GM23338 (cell line): ENCODE measurements around the gene LYPLAL1. TPM values are rescaled to one million over a fixed set of nuclear protein-coding genes. Genes with fewer than 3 reads are reported as not detected.
"Not testable (repeated sequence)": the region's sequence is repeated elsewhere in the genome, so short reads cannot be mapped to it uniquely, and the experiment has no call there.

Source experiments
- ATAC-seq: fragments of 200-7000 bp; cut with Tn5 transposase; 3 replicates; pipeline ENCODE4 v1.9.1; 2020
- DNase-seq: peaks from one replicate; pipeline ENCODE4 v3.0.0-alpha.2; 2015; ENCODE audit warnings: low spot score
- H2AFZ ChIP-seq: fragments of 200-600 bp; sonication (generic); 2 replicates; pipeline ENCODE4 v1.8.0; 2016; ENCODE audit warnings: antibody characterized with exemption, mild to moderate bottlenecking, moderate library complexity
- H3F3A ChIP-seq: fragments of 200-600 bp; sonication (generic); replicated peaks from 2 replicates; pipeline ENCODE4 v1.8.0; 2017; ENCODE audit warnings: antibody characterized with exemption, mixed run types, low read depth
- H3K27ac ChIP-seq: fragments of 200-600 bp; sonication (generic); 2 replicates; pipeline ENCODE4 v1.6.1; 2016; ENCODE audit warnings: low read depth
- H3K27me3 ChIP-seq: fragments of 200-600 bp; sonication (generic); 2 replicates; pipeline ENCODE4 v1.8.0; 2016; ENCODE audit warnings: mild to moderate bottlenecking, mixed run types, moderate library complexity; ENCODE audit not compliant: insufficient read depth
- H3K36me3 ChIP-seq: fragments of 200-600 bp; sonication (generic); 2 replicates; pipeline ENCODE4 v1.8.0; 2016; ENCODE audit warnings: mild to moderate bottlenecking; ENCODE audit not compliant: insufficient read depth
- H3K4me1 ChIP-seq: fragments of 200-600 bp; sonication (generic); 2 replicates; pipeline ENCODE4 v1.8.0; 2016; ENCODE audit warnings: mild to moderate bottlenecking, moderate library complexity; ENCODE audit not compliant: insufficient read depth
- H3K4me2 ChIP-seq: fragments of 200-600 bp; sonication (generic); 2 replicates; pipeline ENCODE4 v1.7.1; 2017; ENCODE audit warnings: mixed run types
- H3K4me3 ChIP-seq: fragments of 200-600 bp; sonication (generic); 2 replicates; pipeline ENCODE4 v1.6.1; 2016; ENCODE audit warnings: mixed run types
- H3K79me2 ChIP-seq: fragments of 200-600 bp; sonication (generic); replicated peaks from 2 replicates; pipeline ENCODE4 v1.8.0; 2017; ENCODE audit warnings: mild to moderate bottlenecking; ENCODE audit not compliant: insufficient read depth
- H3K9me2 ChIP-seq: fragments of 200-600 bp; sonication (generic); 2 replicates; pipeline ENCODE4 v1.8.0; 2017; ENCODE audit not compliant: insufficient read depth
- H4K20me1 ChIP-seq: fragments of 200-600 bp; sonication (generic); replicated peaks from 2 replicates; pipeline ENCODE4 v1.8.0; 2017; ENCODE audit warnings: mild to moderate bottlenecking; ENCODE audit not compliant: insufficient read depth
- H3K27ac Mint-ChIP-seq: 2 replicates; pipeline ENCODE4 v1.8.0; 2020; ENCODE audit warnings: inconsistent platforms, mild to moderate bottlenecking, moderate library complexity, mixed read lengths
- H3K27me3 Mint-ChIP-seq: 3 replicates; pipeline ENCODE4 v1.8.0; 2022; ENCODE audit warnings: low read depth, mild to moderate bottlenecking, moderate library complexity, mixed read lengths, inconsistent platforms; ENCODE audit not compliant: insufficient read depth, poor library complexity
- H3K36me3 Mint-ChIP-seq: 3 replicates; pipeline ENCODE4 v1.8.0; 2021; ENCODE audit warnings: low read depth, mild to moderate bottlenecking, inconsistent platforms, moderate library complexity, mixed read lengths
- H3K4me1 Mint-ChIP-seq: 3 replicates; pipeline ENCODE4 v1.8.0; 2020; ENCODE audit warnings: mild to moderate bottlenecking, inconsistent platforms, mixed read lengths
- H3K4me3 Mint-ChIP-seq: 3 replicates; pipeline ENCODE4 v1.8.0; 2021; ENCODE audit warnings: moderate library complexity, mild to moderate bottlenecking, inconsistent platforms, mixed read lengths
- H3K9me3 Mint-ChIP-seq: 3 replicates; pipeline ENCODE4 v1.8.0; 2020; ENCODE audit warnings: moderate library complexity, mild to moderate bottlenecking, inconsistent platforms, mixed read lengths
- CREB1 ChIP-seq: fragments of 250-450 bp; sonication (Bioruptor Pico); IDR thresholded peaks from 2 replicates; pipeline ENCODE4 v1.5.0; 2020; ENCODE audit warnings: low read depth, mild to moderate bottlenecking, moderate library complexity
- CTCF ChIP-seq, 2 experiments: fragments of 200-600 bp in 1 of 2; sonication (generic) in 1 of 2; conservative IDR thresholded peaks; 2 replicates each; pipeline versions ENCODE4 v1.5.1 to v1.6.1; 2016 to 2017; ENCODE audit warnings: antibody characterized with exemption in 2 of 2, low read depth in 2 of 2, mild to moderate bottlenecking in 2 of 2, moderate library complexity in 1 of 2
- ETS1 ChIP-seq: IDR thresholded peaks from 2 replicates; pipeline ENCODE4 v1.6.1; 2016; ENCODE audit warnings: antibody characterized with exemption
- EZH2 ChIP-seq: fragments of 200-600 bp; sonication (generic); IDR thresholded peaks from one replicate; pipeline ENCODE4 v1.8.0; 2017; ENCODE audit warnings: antibody characterized with exemption, mild to moderate bottlenecking, low read depth; ENCODE audit not compliant: unreplicated experiment
- EZH2phosphoT487 ChIP-seq: fragments of 200-600 bp; sonication (generic); IDR thresholded peaks from one replicate; pipeline ENCODE4 v1.8.1; 2018; ENCODE audit warnings: antibody characterized with exemption; ENCODE audit not compliant: unreplicated experiment
- JUNB ChIP-seq: IDR thresholded peaks from one replicate; pipeline ENCODE4 v1.6.1; 2016; ENCODE audit warnings: antibody characterized with exemption; ENCODE audit not compliant: unreplicated experiment
- POLR2AphosphoS5 ChIP-seq: IDR thresholded peaks from 2 replicates; pipeline ENCODE4 v1.6.1; 2016; ENCODE audit warnings: antibody characterized with exemption, low read depth
- STAT1 ChIP-seq: IDR thresholded peaks from one replicate; pipeline ENCODE4 v1.6.1; 2016; ENCODE audit warnings: antibody characterized with exemption; ENCODE audit not compliant: unreplicated experiment
- ZNF114 ChIP-seq: fragments of 250-450 bp; sonication (Bioruptor Pico); IDR thresholded peaks from 2 replicates; pipeline ENCODE4 v1.5.0; 2020; ENCODE audit warnings: mild to moderate bottlenecking, moderate library complexity
- ZNF331 ChIP-seq: fragments of 250-450 bp; sonication (Bioruptor Pico); IDR thresholded peaks from 2 replicates; pipeline ENCODE4 v1.5.0; 2020; ENCODE audit warnings: low read depth, mild to moderate bottlenecking, moderate library complexity
- ZNF462 ChIP-seq: fragments of 250-450 bp; sonication (Bioruptor Pico); IDR thresholded peaks from 2 replicates; pipeline ENCODE4 v1.5.0; 2020; ENCODE audit warnings: mild to moderate bottlenecking, moderate library complexity
- polyA plus RNA-seq: library from polyadenylated mRNA; unstranded; fragments of >200 nt; fragmentation: Nextera tagmentation; extraction: Ambion mirVana; gene quantifications from 2 replicates; pipeline ENCODE4 v1.2.1, GENCODE V29; 2016
- total RNA-seq: library from RNA; depleted of rRNA; stranded (reverse); fragments of >200 nt; shearing (Covaris generic); gene quantifications from 2 replicates; pipeline ENCODE4 v1.2.3, GENCODE V29; 2014

Gene LYPLAL1
- total and polyA plus RNA-seq, 2 experiments from 2014 or later: 9.9 to 60.2 TPM

GRCh38 chr1:219195833-219196232 is 22.2 kb downstream of the LYPLAL1 start:
- not testable (repeated sequence) for H3F3A ChIP-seq, H3K79me2 ChIP-seq, H3K4me1 ChIP-seq, H3K27ac ChIP-seq, H3K36me3 ChIP-seq, H3K27me3 Mint-ChIP-seq, H3K4me2 ChIP-seq, ATAC-seq, H3K27ac Mint-ChIP-seq, DNase-seq, H3K4me3 Mint-ChIP-seq, H4K20me1 ChIP-seq, H3K27me3 ChIP-seq, H2AFZ ChIP-seq, H3K4me1 Mint-ChIP-seq, H3K9me2 ChIP-seq, H3K9me3 Mint-ChIP-seq, H3K4me3 ChIP-seq
- peaks cover 20% of the 10 kb centered on the region for H3K36me3 Mint-ChIP-seq

- Histone ChIP-seq H3K36me3 (no peaks in the 10 kb centered on the region), H3K9me2 (0 out of 2 replicates have a peak, but pooled peaks cover 6% of the 10 kb centered on the region), H3K4me3 (no peak overlapping the region), H3K4me2 (no peak overlapping the region), H3K27ac (no peak overlapping the region), H3F3A (no peaks in the 10 kb centered on the region), H2AFZ (no peak overlapping the region), H3K79me2 (no peaks in the 10 kb centered on the region), H3K4me1 (no peaks in the 10 kb centered on the region), H3K27me3 (no peaks in the 10 kb centered on the region), H4K20me1 (no peaks in the 10 kb centered on the region)
- Mint-ChIP-seq H3K27me3 (no peaks in the 10 kb centered on the region), H3K4me3 (no peak overlapping the region), H3K4me1 (no peaks in the 10 kb centered on the region), H3K36me3 (peaks cover 4% of the 10 kb centered on the region; the same call in 2 of the 3 replicates), H3K27ac (no peak overlapping the region), H3K9me3 (no peaks in the 10 kb centered on the region)
- ATAC-seq: no peak
- no peak for DNase-seq
- TF ChIP-seq EZH2phosphoT487: no peak
- no peak for TF ChIP-seq POLR2AphosphoS5
- TF ChIP-seq ZNF462: no peak
- TF ChIP-seq EZH2: no peak
- TF ChIP-seq ZNF331 (CRISPR knock-in tag): no peak
- TF ChIP-seq CREB1 (CRISPR knock-in tag): no peak
- no peak for TF ChIP-seq CTCF (conservative IDR thresholded peaks at IDR 0.05; ENCODE audit: low read depth in 2 of 2)
- TF ChIP-seq ZNF114 (CRISPR knock-in tag): no peak
- no peak for TF ChIP-seq JUNB
- TF ChIP-seq ETS1: no peak
- no peak for TF ChIP-seq STAT1
Observed at GRCh38 chr1:219201656-219202055, 28.0 kb downstream of the LYPLAL1 start.
